Coronary artery (tissue), 2 donors: Measurements from ENCODE around the gene SELENOW.
"Not testable (repeated sequence)": the region's sequence is repeated elsewhere in the genome, so short reads cannot be mapped to it uniquely, and the experiment has no call there.

ENCODE experiments used
- DNase-seq: peaks from one replicate; pipeline ENCODE4 v3.0.0-alpha.2; 2017; ENCODE audit warnings: low spot score
- H3K27ac ChIP-seq, 2 donors: fragments of 200-600 bp; sonication (generic); one replicate each; pipeline ENCODE4 v1.5.1; 2016 to 2019
- H3K4me3 ChIP-seq: fragments of 200-600 bp; sonication (generic); 2 replicates; pipeline ENCODE4 v1.5.1; 2016; ENCODE audit warnings: mild to moderate bottlenecking, moderate library complexity
- CTCF ChIP-seq: fragments of 200-600 bp; sonication (generic); IDR thresholded peaks from one replicate; pipeline ENCODE4 v1.5.1; 2019; ENCODE audit warnings: antibody characterized with exemption

The SELENOW gene

GRCh38 chr19:47802521-47803043 lies 24.1 kb downstream of the SELENOW start:
- Histone ChIP-seq H3K4me3 (no peak overlapping the region), H3K27ac (no peak overlapping the region)
- DNase-seq: no peak
- no peak for TF ChIP-seq CTCF

- H3K4me3 ChIP-seq, DNase-seq, H3K27ac ChIP-seq: not testable (repeated sequence)
Measured at GRCh38 chr19:47803148-47803547, 24.6 kb downstream of the SELENOW start.

DNA sequence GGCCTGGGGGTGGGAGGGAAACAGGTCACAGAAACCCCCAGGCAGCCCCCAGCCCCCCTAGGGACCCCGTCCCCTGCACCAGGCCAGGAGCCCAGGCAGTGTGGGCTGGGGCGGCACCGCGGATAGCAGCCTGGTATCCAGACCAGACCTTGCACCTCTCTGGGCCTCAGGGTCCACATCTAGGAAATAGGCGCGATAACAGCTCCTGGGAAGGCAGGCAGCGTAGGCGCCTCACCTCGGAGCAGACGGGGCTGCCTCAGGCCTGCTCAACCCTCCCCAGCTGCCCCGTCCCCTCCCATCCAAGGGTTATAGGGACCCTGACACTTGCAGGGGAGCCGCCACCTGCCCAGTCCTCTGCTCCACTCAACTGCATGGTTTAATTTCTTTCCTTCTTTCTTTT lies 25.2 kb downstream of the SELENOW start:
- DNase-seq, H3K27ac ChIP-seq, H3K4me3 ChIP-seq: not testable (repeated sequence)

GRCh38 chr19:47804451-47804850 lies 25.9 kb downstream of the SELENOW start, which contains the start of gene TPRX1:
TPRX1 (minus strand) TSS chr19:47804551; CDS start chr19:47804539, 12 bp downstream.
- H3K27ac ChIP-seq, DNase-seq, H3K4me3 ChIP-seq: not testable (repeated sequence)

GRCh38 chr19:47805313-47805712 lies 26.8 kb downstream of the SELENOW start:
- Histone ChIP-seq H3K27ac (no peak overlapping the region), H3K4me3 (no peak overlapping the region)
- no peak for DNase-seq
- TF ChIP-seq CTCF: no peak

GRCh38 chr19:47806435-47806834 lies 27.9 kb downstream of the SELENOW start:
- no peak overlapping the region for H3K27ac ChIP-seq
- DNase-seq: no peak
- TF ChIP-seq CTCF: no peak
- no peak overlapping the region for H3K4me3 ChIP-seq

GRCh38 chr19:47813304-47813994 lies 34.9 kb downstream of the SELENOW start:
- TF ChIP-seq CTCF: peak; percentile 33
- H3K27ac ChIP-seq: no peak overlapping the region
- no peak for DNase-seq

DNA sequence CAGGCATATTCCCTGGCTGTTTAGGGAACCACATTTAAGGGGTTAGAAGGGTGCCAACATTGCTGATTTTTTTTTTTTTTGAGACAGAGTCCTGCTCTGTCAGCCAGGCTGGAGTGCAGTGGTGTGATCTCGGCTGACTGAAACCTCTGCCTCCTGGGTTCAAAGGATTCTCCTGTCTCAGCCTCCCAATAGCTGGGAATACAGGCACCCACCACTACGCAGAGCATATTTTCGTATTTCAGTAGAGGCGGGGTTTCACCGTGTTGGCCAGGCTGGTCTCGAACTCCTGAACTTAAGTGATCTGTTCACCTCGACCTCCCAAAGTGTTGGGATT lies 35.5 kb downstream of the SELENOW start:
- no peak overlapping the region for H3K4me3 ChIP-seq
- DNase-seq: no peak
- H3K27ac ChIP-seq: no peak overlapping the region
- no peak for TF ChIP-seq CTCF

More at GRCh38 chr19:47813304-47813994, 34.9 kb downstream of the SELENOW start:
- H3K4me3 ChIP-seq: no peak overlapping the region

DNA sequence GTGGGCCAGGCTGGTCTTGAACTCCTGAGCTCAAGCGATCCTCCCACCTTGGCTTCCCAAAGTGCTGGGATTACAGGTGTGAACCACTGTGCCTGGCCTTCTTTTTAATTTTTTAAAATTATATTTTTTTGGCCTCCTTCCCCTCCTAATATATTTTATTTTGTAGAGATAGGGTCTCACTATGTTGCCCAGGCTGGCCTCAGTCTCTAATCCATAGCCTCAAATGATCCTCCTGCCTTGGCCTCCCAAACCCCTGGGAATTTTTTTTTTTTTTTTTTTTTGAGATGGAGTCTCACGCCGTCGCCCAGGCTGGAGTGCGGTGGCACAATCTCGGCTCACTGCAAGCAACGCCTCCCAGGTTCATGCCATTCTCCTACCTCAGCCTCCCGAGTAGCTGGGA lies 37.8 kb downstream of the SELENOW start:
- H3K27ac ChIP-seq, H3K4me3 ChIP-seq, DNase-seq: not testable (repeated sequence)

GRCh38 chr19:47818221-47818620 lies 39.7 kb downstream of the SELENOW start:
- DNase-seq, H3K4me3 ChIP-seq, H3K27ac ChIP-seq: not testable (repeated sequence)
